ENCODE results near the gene PRTN3.
"Not testable (repeated sequence)": the region's sequence is repeated elsewhere in the genome, so short reads cannot be mapped to it uniquely, and the experiment has no call there.

PRTN3 gene

GRCh38 chr19:848386-848921 is 7.7 kb downstream of the PRTN3 start:
- DNase-seq (ENCODE audit: low read depth) = no peak

- not testable (repeated sequence) for DNase-seq (ENCODE audit: low read depth)
These were observed 8.4 kb downstream of the PRTN3 start for GRCh38 chr19:849195-849594.

- peak; percentile 89 for DNase-seq (ENCODE audit: low read depth)
These were observed 9.6 kb downstream of the PRTN3 start for GRCh38 chr19:850221-850978.

GRCh38 chr19:850979-851335 is 10.2 kb downstream of the PRTN3 start:
- no peak for DNase-seq (ENCODE audit: low read depth)

- no peak for DNase-seq (ENCODE audit: low read depth)
These were observed 11.6 kb downstream of the PRTN3 start, which contains the start of gene ELANE for GRCh38 chr19:852136-853013. ELANE (plus strand) TSS chr19:852303; CDS start chr19:852329, 26 bp downstream.

GRCh38 chr19:853014-853585 is 12.3 kb downstream of the PRTN3 start:
- DNase-seq (ENCODE audit: low read depth) = no peak

GRCh38 chr19:853614-854220 is 12.9 kb downstream of the PRTN3 start:
- not testable (repeated sequence) for DNase-seq (ENCODE audit: low read depth)

- no peak for DNase-seq (ENCODE audit: low read depth)
These were observed 13.8 kb downstream of the PRTN3 start for GRCh38 chr19:854549-854948.

GRCh38 chr19:855142-855541 is 14.3 kb downstream of the PRTN3 start:
- no peak for DNase-seq (ENCODE audit: low read depth)

- DNase-seq (ENCODE audit: low read depth) = no peak
These were observed 14.8 kb downstream of the PRTN3 start for GRCh38 chr19:855566-856120.

GRCh38 chr19:858284-858683 is 17.5 kb downstream of the PRTN3 start:
- no peak for DNase-seq (ENCODE audit: low read depth)

GRCh38 chr19:858868-859843 is 18.4 kb downstream of the PRTN3 start, which contains the start of gene CFD:
CFD (plus strand) TSS chr19:859664; CDS start chr19:859690, 26 bp downstream.
- no peak for DNase-seq (ENCODE audit: low read depth)

- no peak for DNase-seq (ENCODE audit: low read depth)
These were observed 20.4 kb downstream of the PRTN3 start for GRCh38 chr19:861141-861755.

GRCh38 chr19:861756-862580 is 21.2 kb downstream of the PRTN3 start:
- DNase-seq (ENCODE audit: low read depth) = no peak

GRCh38 chr19:862581-863314 is 21.9 kb downstream of the PRTN3 start:
- DNase-seq (ENCODE audit: low read depth) = no peak

GRCh38 chr19:863315-863620 is 22.5 kb downstream of the PRTN3 start:
- DNase-seq (ENCODE audit: low read depth) = no peak

- no peak for DNase-seq (ENCODE audit: low read depth)
These were observed 26.0 kb downstream of the PRTN3 start for GRCh38 chr19:866769-867300.

GRCh38 chr19:867301-867793 is 26.5 kb downstream of the PRTN3 start:
- no peak for DNase-seq (ENCODE audit: low read depth)
